Stimulated activated naive CD8-positive, alpha-beta T cell treated with anti-CD3 and anti-CD28 coated beads, Interleukin-15, Interleukin-2, amounts not matched to agents 100 ng/mL and 50 ng/mL, for 24 hours (primary cell): Measurements from ENCODE around the gene ACTN4.
"Not testable (repeated sequence)": the region's sequence is repeated elsewhere in the genome, so short reads cannot be mapped to it uniquely, and the experiment has no call there.

ENCODE experiments used
- H3K27ac Mint-ChIP-seq: one replicate; pipeline ENCODE4 v1.8.0; 2021; ENCODE audit warnings: mild to moderate bottlenecking, mixed read lengths
- H3K27me3 Mint-ChIP-seq: one replicate; pipeline ENCODE4 v1.8.0; 2021; ENCODE audit warnings: mixed read lengths
- H3K36me3 Mint-ChIP-seq: one replicate; pipeline ENCODE4 v1.8.0; 2021; ENCODE audit warnings: low read depth, mixed read lengths
- H3K4me1 Mint-ChIP-seq: one replicate; pipeline ENCODE4 v1.8.0; 2021; ENCODE audit warnings: low read depth, mixed read lengths
- H3K4me3 Mint-ChIP-seq: one replicate; pipeline ENCODE4 v1.8.0; 2021; ENCODE audit warnings: mild to moderate bottlenecking, mixed read lengths
- H3K9me3 Mint-ChIP-seq: one replicate; pipeline ENCODE4 v1.8.0; 2021; ENCODE audit warnings: mixed read lengths

Gene ACTN4

DNA sequence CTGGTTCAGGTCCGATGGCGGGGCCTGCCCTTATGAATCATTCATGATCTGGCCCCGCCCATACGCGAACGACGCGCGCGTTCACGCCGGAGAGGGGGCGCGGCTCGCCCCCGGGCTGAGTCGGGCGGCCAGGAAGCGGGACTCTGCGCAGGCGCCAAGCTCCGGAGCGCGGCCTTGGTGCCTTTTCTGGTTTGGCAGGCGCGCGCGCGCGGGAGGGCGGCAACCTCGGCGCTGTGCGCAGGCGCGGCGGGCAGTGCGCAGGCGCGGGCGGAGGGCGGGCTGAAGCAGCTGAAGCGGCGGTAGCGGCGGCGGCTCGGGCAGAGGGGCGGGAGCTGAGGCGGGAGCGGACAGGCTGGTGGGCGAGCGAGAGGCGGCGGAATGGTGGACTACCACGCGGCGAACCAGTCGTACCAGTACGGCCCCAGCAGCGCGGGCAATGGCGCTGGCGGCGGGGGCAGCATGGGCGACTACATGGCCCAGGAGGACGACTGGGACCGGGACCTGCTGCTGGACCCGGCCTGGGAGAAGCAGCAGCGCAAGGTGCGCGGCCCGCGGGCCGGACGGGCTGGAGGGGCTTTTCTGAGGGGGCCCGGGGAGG lies at the start of gene ACTN4:
TSS of gene ACTN4 (plus strand) at position 282 of the 598 bp plus-strand sequence. CDS start at position 379, 97 bp downstream.
- H3K27ac Mint-ChIP-seq: peak within 1 kb of the TSS; percentile 94
- H3K36me3 Mint-ChIP-seq: peaks cover 10% of the 10 kb centered on the region
- peaks cover 44% of the 10 kb centered on the region for H3K4me1 Mint-ChIP-seq
- peak within 1 kb of the TSS; percentile 98 for H3K4me3 Mint-ChIP-seq
- H3K27me3 Mint-ChIP-seq: peaks cover 3% of the 10 kb centered on the region
- no peaks in the 10 kb centered on the region for H3K9me3 Mint-ChIP-seq

- Mint-ChIP-seq H3K36me3 (peaks cover 35% of the 10 kb centered on the region), H3K4me1 (no peaks in the 10 kb centered on the region), H3K27me3 (no peaks in the 10 kb centered on the region), H3K27ac (no peak overlapping the region), H3K9me3 (no peaks in the 10 kb centered on the region), H3K4me3 (no peak overlapping the region)
Measured at GRCh38 chr19:38599722-38600121, 47.7 kb upstream of the ACTN4 start.

GRCh38 chr19:38602856-38603255 lies 44.6 kb upstream of the ACTN4 start:
- not testable (repeated sequence) for H3K9me3 Mint-ChIP-seq, H3K4me1 Mint-ChIP-seq, H3K27me3 Mint-ChIP-seq, H3K4me3 Mint-ChIP-seq, H3K27ac Mint-ChIP-seq
- peaks cover 27% of the 10 kb centered on the region for H3K36me3 Mint-ChIP-seq

- no peak overlapping the region for H3K27ac Mint-ChIP-seq
- H3K27me3 Mint-ChIP-seq: no peaks in the 10 kb centered on the region
- no peak overlapping the region for H3K4me3 Mint-ChIP-seq
- no peaks in the 10 kb centered on the region for H3K9me3 Mint-ChIP-seq
- no peaks in the 10 kb centered on the region for H3K4me1 Mint-ChIP-seq
- peaks cover 27% of the 10 kb centered on the region for H3K36me3 Mint-ChIP-seq
Measured at GRCh38 chr19:38606131-38606530, 41.3 kb upstream of the ACTN4 start.

- no peaks in the 10 kb centered on the region for H3K27me3 Mint-ChIP-seq
- H3K4me1 Mint-ChIP-seq: peaks cover 41% of the 10 kb centered on the region
- no peak overlapping the region for H3K27ac Mint-ChIP-seq
- no peak overlapping the region for H3K4me3 Mint-ChIP-seq
- H3K36me3 Mint-ChIP-seq: peaks cover 41% of the 10 kb centered on the region
- H3K9me3 Mint-ChIP-seq: no peaks in the 10 kb centered on the region
Measured at GRCh38 chr19:38614289-38614688, 33.2 kb upstream of the ACTN4 start.

DNA sequence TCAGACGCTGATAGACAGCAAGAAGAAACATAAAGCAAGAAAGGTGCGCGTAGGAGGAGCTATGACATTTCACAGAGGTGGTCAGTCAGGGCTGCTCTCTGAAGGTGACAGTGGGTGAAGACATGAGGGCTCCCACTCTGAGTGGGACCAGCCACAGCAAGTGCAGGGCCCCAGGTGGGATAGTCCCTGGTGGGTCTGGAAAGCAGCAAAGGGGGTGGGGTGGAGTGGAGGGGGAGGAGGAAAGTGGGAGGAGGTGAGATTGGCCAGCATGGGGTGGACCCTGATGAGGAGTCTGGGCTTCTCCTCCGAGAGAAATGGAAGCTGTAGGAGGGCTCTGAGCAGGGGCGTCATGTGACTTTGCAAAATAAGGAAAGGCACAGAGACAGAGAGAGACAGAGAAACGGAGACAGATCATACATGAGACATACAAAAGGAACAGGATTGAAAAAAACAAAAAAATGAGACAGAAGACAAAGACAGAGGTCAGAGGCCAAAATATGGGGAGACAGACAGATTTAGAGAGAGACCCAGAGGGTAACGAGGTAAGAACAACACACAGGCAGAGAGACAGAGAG lies 32.4 kb upstream of the ACTN4 start:
- Mint-ChIP-seq H3K9me3 (no peaks in the 10 kb centered on the region), H3K4me1 (peaks cover 47% of the 10 kb centered on the region), H3K4me3 (peak overlapping the region; percentile 51), H3K27me3 (no peaks in the 10 kb centered on the region), H3K27ac (peak overlapping the region; percentile 49), H3K36me3 (peaks cover 44% of the 10 kb centered on the region)

- Mint-ChIP-seq H3K4me3 (peak overlapping the region; percentile 100), H3K36me3 (peaks cover 36% of the 10 kb centered on the region), H3K27me3 (no peaks in the 10 kb centered on the region), H3K27ac (peak overlapping the region; percentile 100), H3K9me3 (no peaks in the 10 kb centered on the region), H3K4me1 (peaks cover 52% of the 10 kb centered on the region)
Measured at GRCh38 chr19:38616265-38616664, 31.2 kb upstream of the ACTN4 start.

- peaks cover 45% of the 10 kb centered on the region for H3K36me3 Mint-ChIP-seq
- no peaks in the 10 kb centered on the region for H3K9me3 Mint-ChIP-seq
- H3K27me3 Mint-ChIP-seq: no peaks in the 10 kb centered on the region
- H3K4me3 Mint-ChIP-seq: peak overlapping the region; percentile 100
- peak overlapping the region; percentile 100 for H3K27ac Mint-ChIP-seq
- H3K4me1 Mint-ChIP-seq: peaks cover 55% of the 10 kb centered on the region
Measured at GRCh38 chr19:38617283-38617763, 30.1 kb upstream of the ACTN4 start.

DNA sequence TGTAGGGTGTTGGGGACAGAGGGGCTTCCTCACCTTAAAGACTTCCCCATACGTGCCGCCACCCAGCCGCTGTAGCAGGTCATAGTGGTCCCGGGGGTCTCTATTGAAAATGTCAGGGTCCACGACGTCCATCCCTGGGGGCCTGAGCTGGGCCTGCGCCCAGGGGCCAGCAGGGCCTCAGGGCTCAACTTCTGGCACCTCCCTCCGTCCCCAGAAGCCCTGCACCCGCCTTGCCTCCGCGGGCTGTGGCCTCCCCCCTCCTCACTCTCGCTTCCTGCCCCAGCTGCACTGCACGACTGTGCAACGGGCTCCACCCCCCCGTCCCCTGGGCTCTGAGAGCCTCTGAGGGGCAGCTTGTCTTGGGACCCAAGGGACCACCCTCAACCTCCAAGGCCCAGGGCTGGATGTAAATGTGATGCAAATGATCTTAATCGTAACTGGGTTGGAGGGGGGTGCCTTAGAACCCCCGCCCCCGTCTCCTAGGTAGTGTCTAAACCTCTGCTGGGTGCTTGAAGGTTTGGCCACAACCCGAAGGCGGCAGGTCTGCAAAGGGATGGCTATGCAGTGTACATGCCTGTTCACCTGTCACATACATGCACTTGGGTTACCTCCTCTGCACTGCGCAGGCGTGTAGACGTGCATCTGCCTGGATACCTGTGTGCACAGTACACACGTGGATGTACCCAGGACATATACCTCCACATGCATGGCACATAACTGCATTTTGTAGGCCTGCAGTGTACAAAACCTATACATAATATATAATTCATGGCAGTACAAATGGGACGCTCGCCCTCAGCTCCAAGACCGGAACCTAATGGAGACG lies 29.5 kb upstream of the ACTN4 start, which contains the start of gene MAP4K1:
TSS of gene MAP4K1 (minus strand) at position 190 of the 826 bp plus-strand sequence. CDS start at position 132, 58 bp downstream.
- H3K4me1 Mint-ChIP-seq: peaks cover 51% of the 10 kb centered on the region
- no peaks in the 10 kb centered on the region for H3K9me3 Mint-ChIP-seq
- H3K27ac Mint-ChIP-seq: peak within 1 kb of the TSS; percentile 100
- no peaks in the 10 kb centered on the region for H3K27me3 Mint-ChIP-seq
- H3K36me3 Mint-ChIP-seq: peaks cover 46% of the 10 kb centered on the region
- peak within 1 kb of the TSS; percentile 100 for H3K4me3 Mint-ChIP-seq

DNA sequence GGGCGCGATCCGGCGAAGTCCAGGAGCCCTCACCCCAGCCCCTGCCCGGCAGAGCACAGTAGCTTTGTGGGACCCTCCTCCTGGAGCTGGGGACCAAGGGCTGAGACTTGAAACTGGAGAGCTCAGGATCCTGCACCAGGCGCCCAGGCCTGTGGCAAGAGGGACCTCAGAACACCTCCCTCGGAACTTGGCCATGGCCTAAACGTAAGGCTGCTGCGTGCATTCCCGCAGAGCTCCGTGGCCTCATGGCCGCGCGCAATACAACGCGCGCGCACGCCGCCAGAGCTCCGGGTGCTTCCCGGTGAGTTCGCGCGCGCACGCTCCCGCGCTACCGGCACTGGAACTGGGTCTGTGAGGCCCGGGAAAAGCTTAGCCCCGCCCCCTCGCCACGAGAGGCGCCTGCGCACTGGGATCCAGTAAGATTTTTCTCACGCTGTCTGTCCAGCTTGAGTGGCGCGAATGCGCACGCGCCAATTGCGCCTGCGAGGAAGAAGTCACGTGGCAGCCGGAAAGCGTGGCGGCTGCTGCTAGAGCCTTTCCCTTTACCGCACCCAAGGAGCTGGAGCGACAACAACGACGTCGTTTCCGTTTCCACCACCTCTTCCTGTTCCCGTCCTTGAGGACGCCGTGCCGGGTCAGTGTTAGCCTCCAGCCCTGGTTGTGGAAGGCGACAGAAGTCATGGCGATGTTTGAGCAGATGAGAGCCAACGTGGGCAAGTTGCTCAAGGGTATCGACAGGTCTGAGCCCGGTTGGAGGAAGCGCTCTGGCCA lies 28.7 kb upstream of the ACTN4 start, which contains the start of gene EIF3K:
TSS of gene EIF3K (plus strand) at position 599 of the 771 bp plus-strand sequence. CDS start at position 680, 81 bp downstream.
- Mint-ChIP-seq H3K4me3 (peak within 1 kb of the TSS; percentile 100), H3K9me3 (no peaks in the 10 kb centered on the region), H3K36me3 (peaks cover 48% of the 10 kb centered on the region), H3K4me1 (peaks cover 46% of the 10 kb centered on the region), H3K27me3 (no peaks in the 10 kb centered on the region), H3K27ac (peak within 1 kb of the TSS; percentile 100)

DNA sequence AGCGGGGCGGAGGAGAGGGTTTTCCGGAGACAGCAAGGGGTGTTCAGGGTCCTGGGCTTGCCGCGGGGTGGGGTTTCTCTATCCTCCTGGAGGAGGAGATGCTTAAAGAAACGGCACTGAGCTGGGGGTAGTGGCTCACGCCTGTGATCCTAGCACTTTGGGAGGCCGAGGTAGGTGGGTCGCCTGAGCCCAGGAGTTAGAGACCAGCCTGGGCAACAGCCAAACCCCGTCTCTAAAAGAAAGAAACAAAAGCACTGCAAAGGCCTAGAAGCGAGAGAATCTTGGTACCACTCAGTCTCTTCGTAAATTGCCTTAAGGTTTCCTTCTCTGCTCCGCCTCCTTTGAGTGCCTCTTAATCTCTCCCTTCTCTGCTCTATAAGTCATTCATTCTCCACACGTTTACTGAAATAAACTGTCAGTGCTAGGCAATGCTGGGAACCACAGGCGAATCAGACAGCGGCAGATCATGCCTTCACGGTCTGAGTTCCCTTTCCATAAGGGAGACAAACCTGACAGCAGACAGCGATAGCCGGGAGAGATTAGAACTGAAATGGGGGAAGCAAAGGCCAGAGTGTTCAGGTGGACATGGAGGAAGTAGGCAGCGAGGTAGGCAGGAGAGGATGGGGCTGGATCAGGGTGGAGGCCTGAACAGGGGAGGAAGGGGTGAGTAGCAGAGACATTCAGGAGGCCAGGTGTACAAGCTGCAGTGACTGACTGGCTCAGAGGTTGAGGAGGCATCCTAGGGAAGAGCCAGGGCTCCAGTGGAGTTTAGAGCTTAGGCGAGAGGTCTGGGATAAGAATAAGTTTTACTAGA lies 27.9 kb upstream of the ACTN4 start:
- peaks cover 46% of the 10 kb centered on the region for H3K4me1 Mint-ChIP-seq
- peaks cover 56% of the 10 kb centered on the region for H3K36me3 Mint-ChIP-seq
- no peaks in the 10 kb centered on the region for H3K9me3 Mint-ChIP-seq

DNA sequence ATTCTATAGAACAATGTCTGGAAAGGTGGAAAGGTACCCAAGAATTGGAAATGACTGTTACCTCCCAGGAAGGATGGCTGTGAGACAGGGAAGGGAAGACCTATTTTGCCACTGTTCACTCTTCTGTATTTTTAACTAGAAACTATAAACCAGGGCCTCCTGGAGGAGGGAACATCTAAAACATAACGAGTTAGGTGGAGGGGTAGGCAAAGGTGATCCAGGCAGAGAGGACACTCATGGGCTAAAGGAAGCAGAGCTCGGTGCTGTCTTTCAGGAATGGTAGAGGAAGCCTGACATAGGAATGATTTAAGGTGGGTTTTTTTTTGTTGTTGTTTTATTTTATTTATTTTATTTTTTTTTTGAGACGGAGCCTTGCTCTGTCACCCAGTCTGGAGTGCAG lies 22.6 kb upstream of the ACTN4 start:
- H3K4me3 Mint-ChIP-seq: no peak overlapping the region
- H3K27me3 Mint-ChIP-seq: no peaks in the 10 kb centered on the region
- peaks cover 11% of the 10 kb centered on the region for H3K4me1 Mint-ChIP-seq
- no peaks in the 10 kb centered on the region for H3K9me3 Mint-ChIP-seq
- no peak overlapping the region for H3K27ac Mint-ChIP-seq
- peaks cover 70% of the 10 kb centered on the region for H3K36me3 Mint-ChIP-seq

More for the DNA sequence above, 27.9 kb upstream of the ACTN4 start:
- H3K4me3 Mint-ChIP-seq: peak overlapping the region; percentile 100
- no peaks in the 10 kb centered on the region for H3K27me3 Mint-ChIP-seq
- H3K27ac Mint-ChIP-seq: peak overlapping the region; percentile 100

DNA sequence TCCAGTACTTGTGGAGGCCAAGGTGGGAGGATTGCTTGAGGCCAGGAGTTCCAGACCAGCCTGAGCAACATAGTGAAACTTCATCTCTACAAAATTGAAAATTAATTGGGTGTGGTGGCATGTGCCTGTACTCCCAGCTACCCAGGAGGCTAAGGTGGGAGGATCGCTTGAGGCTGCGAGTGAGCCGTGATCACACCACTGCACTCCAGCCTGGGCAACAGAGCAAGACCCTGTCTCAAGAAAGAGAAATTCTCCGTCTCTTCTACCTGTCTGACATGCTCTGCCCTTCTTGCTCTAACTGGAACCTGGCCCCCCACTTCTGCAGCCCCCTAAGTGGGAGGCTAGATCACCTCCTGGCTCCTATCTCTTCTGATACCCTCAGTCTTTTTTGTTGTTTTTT lies 21.0 kb upstream of the ACTN4 start:
- H3K27ac Mint-ChIP-seq: no peak overlapping the region
- no peaks in the 10 kb centered on the region for H3K27me3 Mint-ChIP-seq
- H3K4me1 Mint-ChIP-seq: peaks cover 2% of the 10 kb centered on the region
- H3K36me3 Mint-ChIP-seq: peaks cover 77% of the 10 kb centered on the region
- H3K9me3 Mint-ChIP-seq: no peaks in the 10 kb centered on the region
- no peak overlapping the region for H3K4me3 Mint-ChIP-seq

DNA sequence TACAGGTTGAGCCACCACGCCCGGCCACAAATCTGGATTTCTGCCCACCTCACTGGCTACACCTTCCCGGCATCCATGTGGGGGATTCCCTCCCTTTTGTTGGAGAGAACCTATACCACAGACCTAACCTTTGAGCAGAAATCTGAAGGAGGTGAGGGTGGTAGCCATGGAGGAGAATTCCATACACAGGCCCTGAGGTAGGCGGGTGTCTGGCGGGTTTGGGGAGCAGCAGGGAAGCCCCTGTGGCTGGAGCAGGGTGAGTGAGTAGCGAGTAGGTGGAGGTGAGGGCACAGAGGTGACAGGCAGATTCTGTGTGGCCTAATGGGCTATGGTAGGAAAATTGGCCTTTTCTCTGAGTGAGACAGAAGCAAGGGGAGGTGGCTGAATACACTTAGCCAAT lies 17.9 kb upstream of the ACTN4 start:
- H3K27ac Mint-ChIP-seq: no peak overlapping the region
- no peaks in the 10 kb centered on the region for H3K9me3 Mint-ChIP-seq
- no peaks in the 10 kb centered on the region for H3K27me3 Mint-ChIP-seq
- H3K4me1 Mint-ChIP-seq: peaks cover 3% of the 10 kb centered on the region
- H3K36me3 Mint-ChIP-seq: peaks cover 66% of the 10 kb centered on the region
- H3K4me3 Mint-ChIP-seq: no peak overlapping the region
